Panc1 (cell line): ENCODE results near the gene ELAVL1. TPM values are rescaled to one million over a fixed set of nuclear protein-coding genes. Genes with fewer than 3 reads are reported as not detected.
A peak's percentile ranks its signal among the peaks of the same experiment; 100 is the strongest.

Source experiments
- ATAC-seq: fragments of 200-7000 bp; cut with Tn5 transposase; 2 replicates; pipeline ENCODE4 v1.9.1; 2020; ENCODE audit warnings: mild to moderate bottlenecking, moderate library complexity
- BruUV-seq: library from RNA; stranded (reverse); fragments of 400-500 nt; replicated peaks from 2 replicates; lab custom pipeline; 2021; lab: Mats Ljungman, UMichigan
- CTCF ChIA-PET: fragments of 300-600 bp; sonication (Branson Sonifier 250); formaldehyde crosslinking; loops from one replicate; lab custom pipeline; 2022; ENCODE audit warnings: antibody characterized with exemption; lab: Charles Lee
- POLR2A ChIA-PET: fragments of 300-600 bp; sonication (Branson Sonifier 250); formaldehyde crosslinking; loops from one replicate; lab custom pipeline; 2022; ENCODE audit warnings: antibody characterized with exemption; lab: Charles Lee
- DNase-seq: peaks from one replicate; pipeline ENCODE4 v3.0.0-alpha.2; 2010; ENCODE audit warnings: low read depth, low spot score
- H3K27ac ChIP-seq: 2 replicates; pipeline ENCODE4 v1.5.1; 2011; ENCODE audit warnings: mild to moderate bottlenecking, low read length, inconsistent platforms
- H3K27me3 ChIP-seq: fragments of 200-500 bp; sonication (Bioruptor generic); 2 replicates; pipeline ENCODE4 v1.6.0; 2014; ENCODE audit warnings: low read length, inconsistent platforms; ENCODE audit not compliant: control insufficient read depth, insufficient read depth
- H3K36me3 ChIP-seq: fragments of 200-500 bp; sonication (Bioruptor generic); 2 replicates; pipeline ENCODE4 v1.5.1; 2014; ENCODE audit warnings: inconsistent platforms, mild to moderate bottlenecking, low read length, moderate library complexity; ENCODE audit not compliant: control insufficient read depth, insufficient read depth
- H3K4me1 ChIP-seq: 2 replicates; pipeline ENCODE4 v1.5.1; 2011; ENCODE audit warnings: inconsistent platforms, mild to moderate bottlenecking, low read length, moderate library complexity; ENCODE audit not compliant: control insufficient read depth, insufficient read depth
- H3K4me3 ChIP-seq, 2 experiments: 2 replicates each; pipeline ENCODE4 v1.5.1; 2011 to 2012; ENCODE audit warnings: low read depth in 2 of 2, low read length in 2 of 2, mild to moderate bottlenecking in 2 of 2, inconsistent platforms in 1 of 2, moderate library complexity in 1 of 2
- H3K9me3 ChIP-seq: fragments of 200-500 bp; sonication (Bioruptor generic); 2 replicates; pipeline ENCODE4 v1.5.1; 2014; ENCODE audit warnings: low read depth, mild to moderate bottlenecking, inconsistent platforms, low read length, moderate library complexity; ENCODE audit not compliant: control insufficient read depth, insufficient read depth
- CTCF ChIP-seq: fragments of 450-650 bp; IDR thresholded peaks from 2 replicates; pipeline ENCODE4 v1.5.1; 2017; ENCODE audit warnings: mild to moderate bottlenecking
- POLR2AphosphoS5 ChIP-seq: IDR thresholded peaks from 2 replicates; pipeline ENCODE4 v1.6.1; 2012; ENCODE audit warnings: mild to moderate bottlenecking, low read depth, low read length, moderate library complexity
- REST ChIP-seq, 2 experiments: IDR thresholded peaks; 2 replicates each; pipeline ENCODE4 v1.6.1; 2011 to 2012; ENCODE audit warnings: low read depth in 2 of 2, control low read depth in 1 of 2, low read length in 1 of 2, mild to moderate bottlenecking in 1 of 2, moderate library complexity in 1 of 2; ENCODE audit not compliant: insufficient read depth in 1 of 2
- SIN3A ChIP-seq: IDR thresholded peaks from 2 replicates; pipeline ENCODE4 v1.6.1; 2012; ENCODE audit warnings: low read depth, mild to moderate bottlenecking, low read length, moderate library complexity, borderline replicate concordance; ENCODE audit not compliant: insufficient read depth
- TCF7L2 ChIP-seq: IDR thresholded peaks from 2 replicates; pipeline ENCODE4 v1.6.1; 2011; ENCODE audit warnings: mild to moderate bottlenecking, low read depth, low read length, inconsistent platforms
- in situ Hi-C: cut with HindIII; loops from 2 replicates; pipeline ENCODE4 v1.10.0; 2016; ENCODE audit warnings: low sequenced_read_pairs, low pct_unique_long_range_greater_than_20kb
- intact Hi-C: fragments of 100-400 bp; cut with micrococcal nuclease; formaldehyde crosslinking; loops from one replicate; pipeline ENCODE4 v1.10.0; 2022; ENCODE audit not compliant: unreplicated experiment
- total RNA-seq: library from RNA; stranded (reverse); gene quantifications from one replicate; pipeline ENCODE4 v1.2.1, GENCODE V29; 2021; ENCODE audit not compliant: unreplicated experiment

ELAVL1 gene
- total RNA-seq, 1 experiment from 2014 or later = 123 TPM

- Histone ChIP-seq H3K36me3 (no peaks in the 10 kb centered on the region; the same call in 1 of the 2 replicates), H3K27me3 (no peaks in the 10 kb centered on the region), H3K4me3 (no peak overlapping the region), H3K9me3 (no peaks in the 10 kb centered on the region), H3K4me1 (peaks cover 54% of the 10 kb centered on the region), H3K27ac (peak overlapping the region; percentile 82)
- no TSS peak for BruUV-seq
- DNase-seq (no peak), ATAC-seq (no peak)
- intact Hi-C loops (no loop called here), in situ Hi-C loops (no loop called here)
- CTCF ChIA-PET = interaction anchor here (0.7 kb wide), 1 partner anchor 339 kb away, joined by 3 read pairs; no protein-coding TSS in a partner anchor
- 0 out of 2 replicates have a peak, but pooled peaks have one; percentile 28 for TF ChIP-seq POLR2AphosphoS5
- no peak for TF ChIP-seq REST (IDR thresholded peaks at IDR 0.05; ENCODE audit: insufficient read depth in 1 of 2, low read depth in 2 of 2, low read length in 1 of 2)
- TF ChIP-seq SIN3A = no peak
- TF ChIP-seq TCF7L2 = no peak
- no peak for TF ChIP-seq CTCF
- POLR2A ChIA-PET = interaction anchor here (0.6 kb wide), 1 partner anchor 863 kb away, joined by 8 read pairs; no protein-coding TSS in a partner anchor
Measured at GRCh38 chr19:7927605-7928333, 77.7 kb downstream of the ELAVL1 start.

GRCh38 chr19:7926727-7927604 lies 78.5 kb downstream of the ELAVL1 start:
- peak; percentile 7 for ATAC-seq
- CTCF ChIA-PET = no interaction called here
- POLR2A ChIA-PET = interaction anchor here (0.6 kb wide), 2 partner anchors 21 to 862 kb away, joined by 8 to 10 read pairs; no protein-coding TSS in a partner anchor
- Histone ChIP-seq H3K27me3 (no peaks in the 10 kb centered on the region), H3K27ac (peak overlapping the region; percentile 82), H3K4me3 (peak overlapping the region; percentile 38 to 53; a peak in 3 of 4 replicates), H3K9me3 (no peaks in the 10 kb centered on the region), H3K36me3 (no peaks in the 10 kb centered on the region), H3K4me1 (peaks cover 57% of the 10 kb centered on the region)
- BruUV-seq = no TSS peak
- in situ Hi-C loops (no loop called here), intact Hi-C loops (no loop called here)
- DNase-seq = no peak
- TF ChIP-seq TCF7L2 (no peak), CTCF (no peak), SIN3A (no peak), REST (IDR thresholded peaks at IDR 0.05; ENCODE audit: insufficient read depth in 1 of 2, low read depth in 2 of 2, low read length in 1 of 2) (no peak), POLR2AphosphoS5 (no peak)
